ENCODE data around the gene PITPNC1. TPM values are rescaled to one million over a fixed set of nuclear protein-coding genes. Genes with fewer than 3 reads are reported as not detected.
"Not testable (repeated sequence)": the region's sequence is repeated elsewhere in the genome, so short reads cannot be mapped to it uniquely, and the experiment has no call there.

PITPNC1 gene
- total RNA-seq, 1 experiment from 2014 or later, result 6.9 TPM

GRCh38 chr17:67624886-67625656, 248.0 kb downstream of the PITPNC1 start:
- intact Hi-C loops (cut with micrococcal nuclease; ENCODE audit: unreplicated experiment), result no loop called here
- no TSS peak for BruUV-seq (replicated peaks)
- H3K27me3 Mint-ChIP-seq (ENCODE audit: unreplicated experiment), result no peaks in the 10 kb centered on the region
- CTCF ChIA-PET, result no interaction called here
- no peak for TF ChIP-seq CTCF (IDR thresholded peaks at IDR 0.05; ENCODE audit: unreplicated experiment)
- H3K9me3 Mint-ChIP-seq (ENCODE audit: low read depth, unreplicated experiment), result no peaks in the 10 kb centered on the region
- no peak overlapping the region for H3K4me3 Mint-ChIP-seq (ENCODE audit: low read depth, unreplicated experiment)
- DNase-seq, result no peak
- no peaks in the 10 kb centered on the region for H3K36me3 Mint-ChIP-seq (ENCODE audit: insufficient read depth, unreplicated experiment)
- H3K27ac Mint-ChIP-seq (ENCODE audit: unreplicated experiment), result no peak overlapping the region
- H3K4me1 Mint-ChIP-seq (ENCODE audit: low read depth, unreplicated experiment), result no peaks in the 10 kb centered on the region

GRCh38 chr17:67625971-67626370, 248.9 kb downstream of the PITPNC1 start:
- intact Hi-C loops (cut with micrococcal nuclease; ENCODE audit: unreplicated experiment), result no loop called here

GRCh38 chr17:67628580-67629013, 251.5 kb downstream of the PITPNC1 start:
- Mint-ChIP-seq H3K4me3 (ENCODE audit: low read depth, unreplicated experiment) (no peak overlapping the region), H3K27ac (ENCODE audit: unreplicated experiment) (no peak overlapping the region), H3K9me3 (ENCODE audit: low read depth, unreplicated experiment) (no peaks in the 10 kb centered on the region), H3K4me1 (ENCODE audit: low read depth, unreplicated experiment) (no peaks in the 10 kb centered on the region), H3K36me3 (ENCODE audit: insufficient read depth, unreplicated experiment) (no peaks in the 10 kb centered on the region), H3K27me3 (ENCODE audit: unreplicated experiment) (no peaks in the 10 kb centered on the region)
- no peak for DNase-seq
- intact Hi-C loops (cut with micrococcal nuclease; ENCODE audit: unreplicated experiment), result no loop called here
- CTCF ChIA-PET, result no interaction called here
- no TSS peak for BruUV-seq (replicated peaks)
- no peak for TF ChIP-seq CTCF (IDR thresholded peaks at IDR 0.05; ENCODE audit: unreplicated experiment)

More at GRCh38 chr17:67625971-67626370, 248.9 kb downstream of the PITPNC1 start:
- Mint-ChIP-seq H3K4me1 (ENCODE audit: low read depth, unreplicated experiment) (no peaks in the 10 kb centered on the region), H3K36me3 (ENCODE audit: insufficient read depth, unreplicated experiment) (no peaks in the 10 kb centered on the region), H3K4me3 (ENCODE audit: low read depth, unreplicated experiment) (no peak overlapping the region), H3K9me3 (ENCODE audit: low read depth, unreplicated experiment) (no peaks in the 10 kb centered on the region), H3K27ac (ENCODE audit: unreplicated experiment) (no peak overlapping the region), H3K27me3 (ENCODE audit: unreplicated experiment) (no peaks in the 10 kb centered on the region)
- DNase-seq, result no peak
- CTCF ChIA-PET, result no interaction called here
- BruUV-seq (replicated peaks), result no TSS peak
- no peak for TF ChIP-seq CTCF (IDR thresholded peaks at IDR 0.05; ENCODE audit: unreplicated experiment)

GRCh38 chr17:67629971-67630320, 252.9 kb downstream of the PITPNC1 start:
- CTCF ChIA-PET, result interaction anchor here (0.7 kb wide), 1 partner anchor 117 kb away, joined by 3 read pairs; no protein-coding TSS in a partner anchor
- Mint-ChIP-seq H3K4me3 (ENCODE audit: low read depth, unreplicated experiment) (no peak overlapping the region), H3K9me3 (ENCODE audit: low read depth, unreplicated experiment) (no peaks in the 10 kb centered on the region), H3K36me3 (ENCODE audit: insufficient read depth, unreplicated experiment) (no peaks in the 10 kb centered on the region), H3K27ac (ENCODE audit: unreplicated experiment) (no peak overlapping the region), H3K4me1 (ENCODE audit: low read depth, unreplicated experiment) (no peaks in the 10 kb centered on the region), H3K27me3 (ENCODE audit: unreplicated experiment) (no peaks in the 10 kb centered on the region)
- no peak for DNase-seq
- intact Hi-C loops (cut with micrococcal nuclease; ENCODE audit: unreplicated experiment), result no loop called here
- peak; percentile 34 for TF ChIP-seq CTCF (IDR thresholded peaks at IDR 0.05; ENCODE audit: unreplicated experiment)
- no TSS peak for BruUV-seq (replicated peaks)

- H3K36me3 Mint-ChIP-seq (ENCODE audit: insufficient read depth, unreplicated experiment); H3K27ac Mint-ChIP-seq (ENCODE audit: unreplicated experiment); H3K9me3 Mint-ChIP-seq (ENCODE audit: low read depth, unreplicated experiment); BruUV-seq (replicated peaks); H3K4me3 Mint-ChIP-seq (ENCODE audit: low read depth, unreplicated experiment); H3K4me1 Mint-ChIP-seq (ENCODE audit: low read depth, unreplicated experiment); intact Hi-C loops (cut with micrococcal nuclease; ENCODE audit: unreplicated experiment); CTCF ChIA-PET; H3K27me3 Mint-ChIP-seq (ENCODE audit: unreplicated experiment); DNase-seq: not testable (repeated sequence)
These were observed 253.8 kb downstream of the PITPNC1 start for GRCh38 chr17:67630836-67631235.

All from Calu3 (cell line).